ENCODE results near the gene CES4A. TPM values are rescaled to one million over a fixed set of nuclear protein-coding genes. Genes with fewer than 3 reads are reported as not detected.

CES4A gene
- polyA plus RNA-seq, 1 of the 3 experiments (the other 2 are of a cell fraction) = 7.3 TPM

- Histone ChIP-seq H3K9me2 (no peaks in the 10 kb centered on the region), H3K4me3 (ENCODE audit: low read depth in 2 of 2, low read length in 1 of 2) (no peak overlapping the region), H3K9ac (no peak overlapping the region), H4K20me1 (ENCODE audit: insufficient read depth) (no peaks in the 10 kb centered on the region), H3K4me1 (ENCODE audit: control insufficient read depth in 1 of 2, insufficient read depth in 2 of 2, low read depth in 1 of 2, low read length in 1 of 2) (peaks cover 8 to 17% of the 10 kb centered on the region in 2 experiments; a peak in 2 of 4 replicates), H3K9me3 (no peaks in the 10 kb centered on the region), H3K27ac (ENCODE audit: low read depth in 2 of 2, low read length in 1 of 2) (peak overlapping the region; percentile 16 to 43; a peak in 2 of 4 replicates), H3K4me2 (no peak overlapping the region), H3K79me2 (ENCODE audit: insufficient read depth) (peaks cover 12% of the 10 kb centered on the region), H3K27me3 (ENCODE audit: insufficient read depth) (no peaks in the 10 kb centered on the region), H3F3A (replicated peaks; ENCODE audit: insufficient read depth) (peaks cover 9% of the 10 kb centered on the region), H3K36me3 (replicated peaks in 1 of 2; ENCODE audit: control insufficient read depth in 1 of 2, insufficient read depth in 2 of 2, low read length in 1 of 2) (no peaks in the 10 kb centered on the region), H2AFZ (ENCODE audit: low read depth) (no peak overlapping the region)
- ChIA-PET CTCF (interaction anchor here (1.2 to 23.0 kb wide), 4 partner anchors 11 to 132 kb away, joined by 3 to 470 read pairs (median 32); partner anchors contain the start of genes B3GNT9, FBXL8 and TRADD), POLR2A (no interaction called here)
- DNase-seq = no peak
- WGBS (ENCODE audit: low lambda C conversion rate) = 51% methylated on average over 4 of the region's 4 CpGs
- TF ChIP-seq RAD21 (IDR thresholded peaks at IDR 0.05; ENCODE audit: low read length) = no peak
- peak; percentile 72 for TF ChIP-seq TCF12 (IDR thresholded peaks at IDR 0.05)
- TF ChIP-seq SMC3 (IDR thresholded peaks at IDR 0.05; ENCODE audit: low read depth, low read length) = no peak
- no peak for TF ChIP-seq GABPA (IDR thresholded peaks at IDR 0.05; ENCODE audit: low read depth)
Measured at GRCh38 chr16:67024384-67025209, 36.2 kb downstream of the CES4A start.

GRCh38 chr16:67025210-67025550 is 36.8 kb downstream of the CES4A start:
- peaks cover 2% of the 10 kb centered on the region; the same call in 1 of the 2 replicates for H4K20me1 ChIP-seq (ENCODE audit: insufficient read depth)
- H3K9me3 ChIP-seq = no peaks in the 10 kb centered on the region
- H3K4me3 ChIP-seq (ENCODE audit: low read depth in 2 of 2, low read length in 1 of 2) = no peak overlapping the region
- POLR2A ChIA-PET = no interaction called here
- no peak overlapping the region for H2AFZ ChIP-seq (ENCODE audit: low read depth)
- H3K9me2 ChIP-seq = no peaks in the 10 kb centered on the region
- no peaks in the 10 kb centered on the region for H3K27me3 ChIP-seq (ENCODE audit: insufficient read depth)
- TF ChIP-seq MEF2A (IDR thresholded peaks at IDR 0.05; ENCODE audit: borderline replicate concordance, low read depth) (no peak), YY1 (IDR thresholded peaks at IDR 0.05; ENCODE audit: low read depth) (no peak), PBX3 (IDR thresholded peaks at IDR 0.05) (no peak), POLR2AphosphoS5 (IDR thresholded peaks at IDR 0.05; ENCODE audit: low read depth, low read length) (no peak), USF1 (IDR thresholded peaks at IDR 0.05; ENCODE audit: borderline replicate concordance, low read depth) (no peak), JUND (IDR thresholded peaks at IDR 0.05) (no peak), SMC3 (IDR thresholded peaks at IDR 0.05; ENCODE audit: low read depth, low read length) (no peak), MAX (IDR thresholded peaks at IDR 0.05; ENCODE audit: low read depth) (no peak)
- TF ChIP-seq, protein P1, sequence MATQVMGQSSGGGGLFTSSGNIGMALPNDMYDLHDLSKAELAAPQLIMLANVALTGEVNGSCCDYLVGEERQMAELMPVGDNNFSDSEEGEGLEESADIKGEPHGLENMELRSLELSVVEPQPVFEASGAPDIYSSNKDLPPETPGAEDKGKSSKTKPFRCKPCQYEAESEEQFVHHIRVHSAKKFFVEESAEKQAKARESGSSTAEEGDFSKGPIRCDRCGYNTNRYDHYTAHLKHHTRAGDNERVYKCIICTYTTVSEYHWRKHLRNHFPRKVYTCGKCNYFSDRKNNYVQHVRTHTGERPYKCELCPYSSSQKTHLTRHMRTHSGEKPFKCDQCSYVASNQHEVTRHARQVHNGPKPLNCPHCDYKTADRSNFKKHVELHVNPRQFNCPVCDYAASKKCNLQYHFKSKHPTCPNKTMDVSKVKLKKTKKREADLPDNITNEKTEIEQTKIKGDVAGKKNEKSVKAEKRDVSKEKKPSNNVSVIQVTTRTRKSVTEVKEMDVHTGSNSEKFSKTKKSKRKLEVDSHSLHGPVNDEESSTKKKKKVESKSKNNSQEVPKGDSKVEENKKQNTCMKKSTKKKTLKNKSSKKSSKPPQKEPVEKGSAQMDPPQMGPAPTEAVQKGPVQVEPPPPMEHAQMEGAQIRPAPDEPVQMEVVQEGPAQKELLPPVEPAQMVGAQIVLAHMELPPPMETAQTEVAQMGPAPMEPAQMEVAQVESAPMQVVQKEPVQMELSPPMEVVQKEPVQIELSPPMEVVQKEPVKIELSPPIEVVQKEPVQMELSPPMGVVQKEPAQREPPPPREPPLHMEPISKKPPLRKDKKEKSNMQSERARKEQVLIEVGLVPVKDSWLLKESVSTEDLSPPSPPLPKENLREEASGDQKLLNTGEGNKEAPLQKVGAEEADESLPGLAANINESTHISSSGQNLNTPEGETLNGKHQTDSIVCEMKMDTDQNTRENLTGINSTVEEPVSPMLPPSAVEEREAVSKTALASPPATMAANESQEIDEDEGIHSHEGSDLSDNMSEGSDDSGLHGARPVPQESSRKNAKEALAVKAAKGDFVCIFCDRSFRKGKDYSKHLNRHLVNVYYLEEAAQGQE (IDR thresholded peaks at IDR 0.05; ENCODE audit: low read depth, low read length) = no peak
- H3K79me2 ChIP-seq (ENCODE audit: insufficient read depth) = peaks cover 17% of the 10 kb centered on the region
- H3K9ac ChIP-seq = no peak overlapping the region
- no peak for DNase-seq
- CTCF ChIA-PET = interaction anchor here (1.2 to 23.0 kb wide), 4 partner anchors 11 to 132 kb away, joined by 3 to 470 read pairs (median 32); partner anchors contain the start of genes B3GNT9, FBXL8 and TRADD
- peaks cover 9% of the 10 kb centered on the region for H3F3A ChIP-seq (replicated peaks; ENCODE audit: insufficient read depth)
- no peaks in the 10 kb centered on the region for H3K36me3 ChIP-seq (replicated peaks in 1 of 2; ENCODE audit: control insufficient read depth in 1 of 2, insufficient read depth in 2 of 2, low read length in 1 of 2)
- H3K4me2 ChIP-seq = no peak overlapping the region
- H3K27ac ChIP-seq (ENCODE audit: low read depth in 2 of 2, low read length in 1 of 2) = peak overlapping the region in 1 of 2 experiments; percentile 43; a peak in 1 of 4 replicates
- peaks cover 9 to 17% of the 10 kb centered on the region in 2 experiments; a peak in 2 of 4 replicates for H3K4me1 ChIP-seq (ENCODE audit: control insufficient read depth in 1 of 2, insufficient read depth in 2 of 2, low read depth in 1 of 2, low read length in 1 of 2)
